ENCODE results near the gene DYTN.

DNA sequence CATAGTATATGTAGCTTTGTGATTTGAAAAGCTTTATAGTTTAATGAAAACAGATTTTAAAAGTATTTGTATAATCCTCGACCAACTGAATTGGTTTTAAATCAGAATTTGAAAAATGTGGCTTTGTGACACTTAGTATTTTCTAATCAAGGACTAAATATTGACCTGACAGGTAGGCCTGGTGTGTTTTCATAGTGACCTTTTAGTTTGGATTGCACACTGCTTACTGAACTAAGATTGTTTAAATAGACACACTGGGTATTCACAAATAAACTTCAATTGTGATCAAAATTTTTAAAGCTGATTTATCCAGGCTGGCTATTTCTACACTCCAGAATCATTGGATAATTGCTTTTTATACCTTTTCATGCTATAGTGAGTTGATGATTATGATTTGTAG, 107.7 kb downstream of the DYTN start:
- TF ChIP-seq, protein P1, sequence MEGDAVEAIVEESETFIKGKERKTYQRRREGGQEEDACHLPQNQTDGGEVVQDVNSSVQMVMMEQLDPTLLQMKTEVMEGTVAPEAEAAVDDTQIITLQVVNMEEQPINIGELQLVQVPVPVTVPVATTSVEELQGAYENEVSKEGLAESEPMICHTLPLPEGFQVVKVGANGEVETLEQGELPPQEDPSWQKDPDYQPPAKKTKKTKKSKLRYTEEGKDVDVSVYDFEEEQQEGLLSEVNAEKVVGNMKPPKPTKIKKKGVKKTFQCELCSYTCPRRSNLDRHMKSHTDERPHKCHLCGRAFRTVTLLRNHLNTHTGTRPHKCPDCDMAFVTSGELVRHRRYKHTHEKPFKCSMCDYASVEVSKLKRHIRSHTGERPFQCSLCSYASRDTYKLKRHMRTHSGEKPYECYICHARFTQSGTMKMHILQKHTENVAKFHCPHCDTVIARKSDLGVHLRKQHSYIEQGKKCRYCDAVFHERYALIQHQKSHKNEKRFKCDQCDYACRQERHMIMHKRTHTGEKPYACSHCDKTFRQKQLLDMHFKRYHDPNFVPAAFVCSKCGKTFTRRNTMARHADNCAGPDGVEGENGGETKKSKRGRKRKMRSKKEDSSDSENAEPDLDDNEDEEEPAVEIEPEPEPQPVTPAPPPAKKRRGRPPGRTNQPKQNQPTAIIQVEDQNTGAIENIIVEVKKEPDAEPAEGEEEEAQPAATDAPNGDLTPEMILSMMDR (conservative IDR thresholded peaks at IDR 0.05; ENCODE audit: low read length): no peak
- TF ChIP-seq EZH2phosphoT487 (IDR thresholded peaks at IDR 0.05; ENCODE audit: borderline replicate concordance, low read depth, low read length): no peak
